NOMO-1 (cell line): ENCODE data around the gene LHX4.

Experiments
- DNase-seq, 2 experiments: peaks; one replicate each; lab custom pipeline; 2025; ENCODE audit not compliant: unreplicated experiment in 2 of 2; lab: John Stamatoyannopoulos, UW

The LHX4 gene

GRCh38 chr1:180268556-180269075, 38.6 kb downstream of the LHX4 start:
- no peak for DNase-seq

- DNase-seq, result no peak
Observed at GRCh38 chr1:180269645-180270529, 39.8 kb downstream of the LHX4 start.

- no peak for DNase-seq
Observed at GRCh38 chr1:180270530-180271271, 40.6 kb downstream of the LHX4 start.

- DNase-seq, result no peak
Observed at GRCh38 chr1:180271272-180272255, 41.5 kb downstream of the LHX4 start.

GRCh38 chr1:180272395-180272794, 42.3 kb downstream of the LHX4 start:
- no peak for DNase-seq

- DNase-seq, result no peak
Observed at GRCh38 chr1:180273066-180273465, 43.0 kb downstream of the LHX4 start.

GRCh38 chr1:180274221-180274620, 44.2 kb downstream of the LHX4 start:
- no peak for DNase-seq

- DNase-seq, result no peak
Observed at GRCh38 chr1:180275726-180276125, 45.7 kb downstream of the LHX4 start.

- no peak for DNase-seq
Observed at GRCh38 chr1:180277476-180278193, 47.6 kb downstream of the LHX4 start.

- DNase-seq, result no peak
Observed at GRCh38 chr1:180278194-180278515, 48.1 kb downstream of the LHX4 start.

- DNase-seq, result peak; percentile 89 to 91
Observed at GRCh38 chr1:180278596-180279395, 48.7 kb downstream of the LHX4 start.

- no peak for DNase-seq
Observed at GRCh38 chr1:180279651-180280050, 49.6 kb downstream of the LHX4 start.

GRCh38 chr1:180280617-180281016, 50.6 kb downstream of the LHX4 start:
- no peak for DNase-seq

GRCh38 chr1:180281490-180281889, 51.4 kb downstream of the LHX4 start:
- DNase-seq, result no peak

GRCh38 chr1:180282401-180283044, 52.5 kb downstream of the LHX4 start:
- DNase-seq, result no peak

- DNase-seq, result no peak
Observed at GRCh38 chr1:180283098-180283497, 53.0 kb downstream of the LHX4 start.

- DNase-seq, result no peak
Observed at GRCh38 chr1:180286417-180286816, 56.4 kb downstream of the LHX4 start.

GRCh38 chr1:180287988-180288705, 58.1 kb downstream of the LHX4 start:
- no peak for DNase-seq
